Keratinocyte (primary cell): ENCODE results near the gene SH3BGRL3. TPM values are rescaled to one million over a fixed set of nuclear protein-coding genes. Genes with fewer than 3 reads are reported as not detected.

Experiments
- DNase-seq: peaks from one replicate; pipeline ENCODE4 v3.0.0-alpha.2; 2011; ENCODE audit warnings: low read depth, missing footprints, low spot score
- FAIRE-seq: peaks from 2 replicates; lab custom pipeline; 2011; peaks lifted over from hg19 to GRCh38; lab: Jason Lieb, UNC
- H2AFZ ChIP-seq: 2 replicates; pipeline ENCODE4 v1.6.0; 2012; ENCODE audit warnings: low read length, control low read depth, inconsistent platforms; ENCODE audit not compliant: control insufficient read depth
- H3K27ac ChIP-seq: 2 replicates; pipeline ENCODE4 v1.5.1; 2011; ENCODE audit warnings: low read length; ENCODE audit not compliant: control insufficient read depth, insufficient read depth
- H3K27me3 ChIP-seq: 3 replicates; pipeline ENCODE4 v1.6.0; 2011; ENCODE audit warnings: low read length; ENCODE audit not compliant: control insufficient read depth, insufficient read depth; ENCODE audit errors: extremely low read depth
- H3K36me3 ChIP-seq, 2 experiments: 2 replicates in 1 of 2; 3 replicates in 1 of 2; pipeline ENCODE4 v1.5.1; 2011; ENCODE audit warnings: low read length in 2 of 2, mild to moderate bottlenecking in 1 of 2; ENCODE audit not compliant: control insufficient read depth in 2 of 2, insufficient read depth in 2 of 2; ENCODE audit errors: extremely low read depth in 1 of 2
- H3K4me1 ChIP-seq: 3 replicates; pipeline ENCODE4 v1.5.1; 2011; ENCODE audit warnings: low read length; ENCODE audit not compliant: control insufficient read depth, insufficient read depth; ENCODE audit errors: extremely low read depth
- H3K4me2 ChIP-seq: 3 replicates; pipeline ENCODE4 v1.6.0; 2011; ENCODE audit warnings: low read depth, low read length; ENCODE audit not compliant: control insufficient read depth, insufficient read depth; ENCODE audit errors: extremely low read depth
- H3K4me3 ChIP-seq, 3 experiments: fragments of 200-600 bp in 1 of 3; sonication (generic) in 1 of 3; 2 replicates in 2 of 3; 3 replicates in 1 of 3; pipeline ENCODE4 v1.5.1; 2011 to 2016; ENCODE audit warnings: low read length in 3 of 3, mild to moderate bottlenecking in 3 of 3, control low read depth in 2 of 3, inconsistent platforms in 1 of 3, low read depth in 1 of 3, mixed read lengths in 1 of 3, mixed run types in 1 of 3, moderate library complexity in 1 of 3; ENCODE audit not compliant: control insufficient read depth in 2 of 3, insufficient read depth in 2 of 3; ENCODE audit errors: extremely low read depth in 1 of 3
- H3K79me2 ChIP-seq: 2 replicates; pipeline ENCODE4 v1.6.0; 2012; ENCODE audit warnings: low read length; ENCODE audit not compliant: control insufficient read depth, insufficient read depth
- H3K9ac ChIP-seq: 3 replicates; pipeline ENCODE4 v1.6.0; 2011; ENCODE audit warnings: low read length; ENCODE audit not compliant: control insufficient read depth, insufficient read depth; ENCODE audit errors: extremely low read depth
- H3K9me1 ChIP-seq: 3 replicates; pipeline ENCODE4 v1.6.0; 2011; ENCODE audit warnings: low read length; ENCODE audit not compliant: control insufficient read depth, insufficient read depth; ENCODE audit errors: extremely low read depth
- H3K9me3 ChIP-seq: 2 replicates; pipeline ENCODE4 v1.5.1; 2012; ENCODE audit warnings: low read depth, low read length; ENCODE audit not compliant: control insufficient read depth
- H4K20me1 ChIP-seq: 3 replicates; pipeline ENCODE4 v1.6.0; 2011; ENCODE audit warnings: low read length; ENCODE audit not compliant: control insufficient read depth, insufficient read depth; ENCODE audit errors: extremely low read depth
- CTCF ChIP-seq, 3 experiments: IDR thresholded peaks in 1 of 3; conservative IDR thresholded peaks in 1 of 3; optimal IDR thresholded peaks in 1 of 3; 2 replicates in 2 of 3; 3 replicates in 1 of 3; pipeline versions ENCODE3 to v1.5.1; 2011; ENCODE audit warnings: low read length in 3 of 3, mild to moderate bottlenecking in 3 of 3, moderate library complexity in 2 of 3, control low read depth in 1 of 3, inconsistent platforms in 1 of 3; ENCODE audit not compliant: insufficient read depth in 2 of 3; ENCODE audit errors: extremely low read depth in 1 of 3
- EZH2 ChIP-seq: IDR thresholded peaks from one replicate; pipeline ENCODE4 v1.6.1; 2012; ENCODE audit warnings: inconsistent platforms, mild to moderate bottlenecking, low read length, moderate library complexity
- dilution Hi-C: fragments of 300-500 bp; cut with MboI; formaldehyde crosslinking; loops from one replicate; pipeline ENCODE4 v1.7.0; 2020; ENCODE audit warnings: low sequenced_read_pairs; ENCODE audit not compliant: extremely low pct_ligation_motif_present
- polyA plus RNA-seq, 5 experiments: library from polyadenylated mRNA; depleted of rRNA in 3 of 5; stranded (reverse) in 3 of 5; stranded (forward) in 1 of 5; unstranded in 1 of 5; fragments of >200 nt; gene quantifications; 1 replicate in 1 of 5; 2 replicates in 3 of 5; 3 replicates in 1 of 5; pipeline versions ENCODE4 v1.2.1 to v1.2.3, GENCODE V29; 2011 to 2012; ENCODE audit warnings: missing spikeins in 2 of 5, low read depth in 1 of 5, low replicate concordance in 1 of 5

Gene SH3BGRL3
- polyA plus RNA-seq, 1 donor (not counting 4 experiments of a cell fraction or from before 2014, with no cell fraction given): 196 TPM

DNA sequence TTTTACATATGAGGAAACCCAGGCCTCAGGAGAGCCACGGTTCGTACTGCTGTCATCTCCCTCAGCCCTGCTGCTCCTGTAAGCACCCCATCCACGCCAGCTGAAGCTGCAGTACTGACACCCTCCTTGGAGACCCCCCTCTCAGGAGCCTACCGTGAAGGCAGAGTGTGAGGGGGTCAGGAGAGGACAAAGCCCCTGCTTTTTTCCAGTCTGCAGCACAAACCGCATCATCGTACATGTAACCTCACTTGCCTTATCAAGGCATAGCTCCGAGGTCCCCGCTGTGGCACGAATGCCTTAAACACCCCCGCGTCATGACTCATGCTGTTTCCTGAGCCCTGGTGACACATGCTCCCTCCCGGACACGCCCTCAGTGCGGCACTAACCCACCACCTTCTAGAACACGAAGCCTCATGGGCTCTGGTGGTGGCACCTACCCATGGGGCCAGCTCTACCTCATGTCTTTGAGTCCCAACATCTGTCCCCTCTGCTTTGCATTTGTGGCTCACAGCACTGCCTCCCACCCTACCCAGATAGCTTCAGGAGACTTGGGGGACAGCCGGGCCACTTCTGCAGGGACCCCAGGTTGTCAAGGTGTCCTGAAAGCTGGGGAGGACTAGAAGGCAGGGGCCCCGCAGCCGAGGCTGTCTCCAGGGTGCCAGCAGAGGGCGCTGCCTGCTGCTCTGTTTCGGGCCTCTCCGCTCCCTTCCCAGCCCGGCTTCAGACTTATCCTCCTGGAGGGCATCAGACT is 4.9 kb downstream of the SH3BGRL3 start:
- H3K4me2 ChIP-seq: peak overlapping the region; percentile 41
- DNase-seq (peak; percentile 82), FAIRE-seq (peak; percentile 71)
- peaks cover 17 to 27% of the 10 kb centered on the region in 2 experiments for H3K36me3 ChIP-seq
- H3K27ac ChIP-seq: peak overlapping the region; percentile 41
- peaks cover 21% of the 10 kb centered on the region for H3K79me2 ChIP-seq
- H3K9ac ChIP-seq: no peak overlapping the region
- TF ChIP-seq EZH2 (no peak), CTCF (optimal IDR thresholded peaks at IDR 0.05 in 1 of 3, IDR thresholded peaks at IDR 0.05 in 1 of 3, conservative IDR thresholded peaks at IDR 0.05 in 1 of 3; ENCODE audit: extremely low read depth in 1 of 3, insufficient read depth in 2 of 3, low read length in 3 of 3) (peak in 2 of 3 experiments; percentile 78 to 94)
- H4K20me1 ChIP-seq: peaks cover 14% of the 10 kb centered on the region
- dilution Hi-C loops: no loop called here
- H3K9me3 ChIP-seq: no peaks in the 10 kb centered on the region
- no peak overlapping the region for H2AFZ ChIP-seq
- H3K9me1 ChIP-seq: peaks cover 3% of the 10 kb centered on the region
- H3K4me1 ChIP-seq: peaks cover 42% of the 10 kb centered on the region
- peak overlapping the region in 1 of 3 experiments; percentile 35 for H3K4me3 ChIP-seq
- H3K27me3 ChIP-seq: no peaks in the 10 kb centered on the region

- H3K27ac ChIP-seq: no peak overlapping the region
- TF ChIP-seq CTCF (optimal IDR thresholded peaks at IDR 0.05 in 1 of 3, IDR thresholded peaks at IDR 0.05 in 1 of 3, conservative IDR thresholded peaks at IDR 0.05 in 1 of 3; ENCODE audit: extremely low read depth in 1 of 3, insufficient read depth in 2 of 3, low read length in 3 of 3): peak in 2 of 3 experiments; percentile 52 to 59
- TF ChIP-seq EZH2: no peak
Measured at GRCh38 chr1:26285366-26286063, 5.6 kb downstream of the SH3BGRL3 start.

More at GRCh38 chr1:26285366-26286063, 5.6 kb downstream of the SH3BGRL3 start:
- no peaks in the 10 kb centered on the region for H3K27me3 ChIP-seq
- H2AFZ ChIP-seq: no peak overlapping the region
- dilution Hi-C loops: no loop called here
- no peak overlapping the region for H3K9ac ChIP-seq
- no peak overlapping the region for H3K4me2 ChIP-seq
- H3K4me3 ChIP-seq: no peak overlapping the region
- no peak for DNase-seq
- H3K36me3 ChIP-seq: peaks cover 17 to 27% of the 10 kb centered on the region in 2 experiments
- H3K79me2 ChIP-seq: peaks cover 16% of the 10 kb centered on the region
- no peak for FAIRE-seq
- peaks cover 42% of the 10 kb centered on the region for H3K4me1 ChIP-seq
- H3K9me1 ChIP-seq: peaks cover 3% of the 10 kb centered on the region
- H3K9me3 ChIP-seq: no peaks in the 10 kb centered on the region
- H4K20me1 ChIP-seq: peaks cover 14% of the 10 kb centered on the region
